GM18526 (cell line): ENCODE results near the gene CST3.

Experiments used
- POLR2A ChIP-seq: IDR thresholded peaks from 3 replicates; pipeline ENCODE4 v1.6.1; 2011; ENCODE audit not compliant: insufficient read length; ENCODE audit errors: extremely low read depth

Gene CST3

DNA sequence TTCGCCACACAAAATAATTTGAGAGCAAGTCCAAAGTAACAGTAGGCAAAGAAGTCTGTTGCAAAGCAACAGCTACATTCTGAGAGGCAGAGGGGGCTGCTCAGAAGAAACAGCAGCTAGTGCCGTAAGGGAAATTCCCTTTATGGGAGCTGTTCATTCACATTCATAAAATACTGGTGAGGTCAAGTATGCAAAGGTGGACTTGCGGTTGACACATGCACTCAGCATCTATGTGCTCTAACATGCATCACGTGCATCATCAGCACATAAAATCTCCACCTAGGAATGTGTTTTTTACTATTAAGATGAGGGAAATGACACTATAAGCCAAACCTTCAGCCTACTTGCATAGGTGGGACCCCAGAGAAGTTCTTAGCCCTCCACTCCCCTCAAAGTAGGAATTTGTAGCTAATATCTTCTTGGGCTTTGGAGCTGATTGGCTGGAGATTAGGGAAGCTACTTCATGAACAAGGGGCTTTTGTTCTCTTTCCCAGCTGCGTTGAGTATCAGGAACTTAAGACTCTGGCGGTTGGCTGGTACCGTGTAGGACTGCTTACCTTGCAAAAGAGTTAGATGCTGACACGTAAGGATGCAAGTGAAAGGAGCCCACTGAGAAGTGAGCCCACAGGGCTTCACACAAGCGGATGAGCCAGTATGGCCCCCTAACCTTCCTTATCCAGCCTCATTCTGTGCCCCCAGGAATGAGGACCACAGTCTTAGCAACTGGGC lies 12.4 kb downstream of the CST3 start:
- TF ChIP-seq POLR2A: no peak

DNA sequence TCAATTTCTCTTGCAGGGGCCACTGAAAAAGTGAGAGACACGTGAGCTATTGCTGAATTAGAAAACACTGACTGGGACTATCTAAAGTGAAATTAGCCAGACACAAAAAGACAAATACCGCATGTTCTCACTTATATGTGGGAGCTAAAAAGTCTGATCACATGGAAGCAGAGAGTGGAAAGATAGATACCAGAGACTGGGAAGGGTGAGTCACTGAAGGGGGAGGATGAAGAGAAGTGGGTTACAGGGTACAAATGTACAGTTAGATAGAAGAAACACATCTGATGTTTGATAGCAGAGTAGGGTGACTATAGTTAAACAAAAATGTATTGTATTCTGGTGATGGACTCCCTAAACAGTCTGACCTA lies 13.4 kb downstream of the CST3 start:
- no peak for TF ChIP-seq POLR2A

DNA sequence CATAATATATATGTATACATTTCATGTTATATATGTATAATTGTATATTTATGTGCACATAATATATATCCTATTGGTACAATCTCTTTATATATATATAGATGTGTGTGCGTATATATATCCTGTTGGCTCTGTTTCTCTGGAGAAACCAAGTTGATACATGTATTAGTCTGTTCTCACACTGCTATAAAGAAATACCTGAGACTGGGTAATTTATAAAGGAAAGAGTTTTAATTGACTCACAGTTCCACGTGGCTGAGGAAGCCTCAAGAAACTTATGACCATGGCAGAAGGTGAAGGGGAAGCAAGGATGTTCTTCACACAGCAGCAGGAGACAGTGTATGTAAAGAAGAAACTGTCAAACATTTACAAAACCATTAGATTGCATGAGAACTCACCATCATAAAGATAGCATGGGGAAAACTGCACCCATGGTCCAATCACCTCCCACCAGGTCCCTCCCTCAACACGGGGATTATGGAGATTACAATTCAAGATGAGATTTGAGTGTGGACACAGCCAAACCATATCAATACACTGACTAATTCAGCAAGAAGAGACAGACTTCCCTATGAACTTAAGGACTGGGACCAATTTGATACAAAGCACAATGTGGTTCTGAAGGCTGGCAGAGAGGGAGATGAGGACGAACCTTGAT lies 14.0 kb downstream of the CST3 start:
- no peak for TF ChIP-seq POLR2A

DNA sequence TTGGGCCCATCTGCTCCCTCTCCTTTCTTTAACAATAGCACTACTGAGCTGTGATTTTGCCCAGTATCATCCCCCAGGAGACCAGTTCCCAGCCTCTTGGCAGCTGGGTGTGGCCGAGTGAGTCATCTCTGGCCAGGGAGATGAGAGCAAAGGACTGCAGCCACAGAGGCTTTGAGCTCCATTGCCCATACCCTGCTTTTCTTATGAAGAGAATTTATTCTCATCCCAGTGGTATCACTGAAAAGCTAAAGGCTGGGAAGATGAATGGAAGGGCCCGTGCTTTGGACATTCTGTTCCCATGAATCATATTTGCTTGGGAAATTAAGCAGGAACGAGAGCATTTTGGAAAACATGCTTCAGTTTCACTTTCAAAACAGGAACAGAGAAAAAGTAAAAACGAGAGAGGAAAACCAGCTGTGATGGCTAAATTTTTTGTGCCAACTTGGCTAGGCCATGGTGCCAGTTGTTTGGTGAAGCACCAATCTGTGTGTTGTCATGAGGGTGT lies 14.9 kb downstream of the CST3 start:
- TF ChIP-seq POLR2A: no peak

DNA sequence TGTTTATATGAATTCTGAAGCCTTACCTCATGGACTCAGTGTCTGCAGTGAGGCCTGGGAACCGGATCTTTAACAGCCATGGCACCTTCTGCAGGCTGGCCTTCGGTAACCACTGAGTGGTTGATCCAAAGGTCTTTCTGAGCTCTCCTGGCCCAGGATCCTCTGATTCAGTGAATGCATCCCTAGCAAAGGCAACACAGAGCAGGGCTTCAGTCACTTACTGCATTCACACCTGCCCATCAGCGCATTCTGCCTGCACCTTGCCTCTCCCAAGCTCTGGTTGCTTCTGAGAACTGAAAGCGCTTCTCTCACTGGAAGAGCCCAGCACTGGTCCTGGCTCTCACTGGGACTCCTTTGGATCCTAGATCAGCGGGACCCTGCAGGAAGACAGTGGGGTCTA lies 23.6 kb downstream of the CST3 start:
- TF ChIP-seq POLR2A: no peak

DNA sequence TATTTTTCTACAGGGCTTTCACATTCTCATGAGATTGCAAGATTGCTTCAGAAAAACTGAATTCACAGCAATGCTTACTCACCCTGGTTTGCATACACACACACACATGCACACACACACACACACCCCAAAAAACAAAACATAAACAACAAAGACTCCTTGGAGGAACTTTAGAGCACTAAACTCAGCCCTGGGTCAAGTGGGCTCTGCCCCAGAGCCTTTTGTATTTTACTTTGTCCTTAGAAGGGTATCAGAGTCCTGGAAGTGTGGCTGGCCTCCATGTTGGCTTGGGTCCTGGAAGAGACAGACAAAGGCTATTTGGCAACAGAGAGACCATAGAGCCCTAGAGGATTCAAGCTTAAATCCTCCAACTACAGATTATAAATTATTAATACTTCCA lies 24.1 kb downstream of the CST3 start:
- no peak for TF ChIP-seq POLR2A

DNA sequence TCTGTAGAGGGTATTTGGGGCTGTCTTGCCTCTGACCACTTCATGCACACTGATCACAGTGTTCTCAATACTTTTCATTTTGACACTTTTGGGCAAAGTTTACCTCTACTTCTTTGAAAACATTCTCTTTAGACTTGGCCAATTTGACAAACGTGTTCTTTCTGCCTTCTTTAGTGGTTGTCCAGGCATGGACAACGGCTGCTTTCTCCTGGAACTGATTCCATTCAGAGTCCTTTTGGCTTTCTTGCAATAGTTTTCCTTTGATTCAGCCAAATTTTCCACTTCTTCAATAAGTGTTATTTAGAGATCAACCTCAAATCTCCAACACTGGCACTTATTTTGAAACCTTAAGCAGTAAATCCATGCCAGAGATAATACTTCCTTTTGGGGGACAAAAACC lies 25.4 kb downstream of the CST3 start:
- no peak for TF ChIP-seq POLR2A

DNA sequence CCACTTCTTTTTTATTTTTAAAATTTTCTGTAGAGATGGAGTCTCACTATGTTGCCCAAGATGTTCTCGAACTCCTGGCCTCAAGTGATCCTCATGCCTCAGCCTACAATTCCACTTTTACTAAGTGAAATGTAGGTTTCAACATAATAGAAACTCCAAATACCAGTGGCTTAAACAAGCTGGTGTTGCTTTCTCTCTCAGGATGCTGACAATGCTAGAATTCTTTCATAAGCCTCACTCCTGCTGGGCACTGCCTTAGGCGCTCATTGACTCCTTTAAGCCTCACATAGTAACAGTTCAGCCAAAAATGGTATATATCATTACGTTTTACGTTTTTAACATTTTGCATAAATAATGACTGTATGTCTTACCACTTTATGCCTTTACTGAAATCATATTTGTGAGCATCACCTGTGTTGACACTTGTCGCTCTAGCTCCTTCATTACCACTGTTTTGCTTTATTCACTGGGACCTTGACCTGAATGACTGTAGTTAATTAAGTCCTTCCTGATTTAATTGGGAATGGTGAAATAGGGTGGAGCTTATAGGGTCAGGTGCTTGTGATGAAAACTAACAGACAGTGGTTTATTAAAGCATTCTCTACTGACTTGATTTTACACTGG lies 28.2 kb downstream of the CST3 start:
- no peak for TF ChIP-seq POLR2A

DNA sequence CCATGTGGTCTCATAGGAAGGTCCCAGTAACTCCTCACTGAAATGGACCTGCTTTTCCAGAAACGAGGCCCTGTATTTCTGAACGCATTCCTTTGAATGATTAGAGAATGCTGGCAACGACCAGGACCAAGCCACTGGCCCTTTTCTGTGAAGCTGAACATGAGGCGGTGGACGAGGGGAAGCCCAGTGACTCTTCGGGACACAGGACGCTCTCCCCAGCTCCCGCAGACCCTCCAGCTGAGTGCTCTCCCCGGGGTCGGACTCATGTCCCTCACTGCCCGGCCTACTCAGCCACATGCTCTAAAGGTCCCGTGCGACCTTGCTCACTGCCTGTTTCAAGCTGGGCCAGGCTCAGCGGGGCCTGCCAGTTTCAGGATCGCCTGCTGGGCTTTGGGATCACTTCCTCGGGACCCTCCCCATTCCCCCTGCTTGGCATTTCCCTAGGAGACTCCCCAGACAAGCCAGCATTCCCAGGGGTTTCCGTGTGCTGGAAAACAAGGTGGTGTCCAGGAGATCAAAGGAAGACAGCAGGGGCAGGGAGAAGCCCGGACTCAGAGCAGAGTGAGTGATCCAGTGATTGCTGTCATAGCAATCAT lies 29.4 kb downstream of the CST3 start:
- TF ChIP-seq POLR2A: no peak

DNA sequence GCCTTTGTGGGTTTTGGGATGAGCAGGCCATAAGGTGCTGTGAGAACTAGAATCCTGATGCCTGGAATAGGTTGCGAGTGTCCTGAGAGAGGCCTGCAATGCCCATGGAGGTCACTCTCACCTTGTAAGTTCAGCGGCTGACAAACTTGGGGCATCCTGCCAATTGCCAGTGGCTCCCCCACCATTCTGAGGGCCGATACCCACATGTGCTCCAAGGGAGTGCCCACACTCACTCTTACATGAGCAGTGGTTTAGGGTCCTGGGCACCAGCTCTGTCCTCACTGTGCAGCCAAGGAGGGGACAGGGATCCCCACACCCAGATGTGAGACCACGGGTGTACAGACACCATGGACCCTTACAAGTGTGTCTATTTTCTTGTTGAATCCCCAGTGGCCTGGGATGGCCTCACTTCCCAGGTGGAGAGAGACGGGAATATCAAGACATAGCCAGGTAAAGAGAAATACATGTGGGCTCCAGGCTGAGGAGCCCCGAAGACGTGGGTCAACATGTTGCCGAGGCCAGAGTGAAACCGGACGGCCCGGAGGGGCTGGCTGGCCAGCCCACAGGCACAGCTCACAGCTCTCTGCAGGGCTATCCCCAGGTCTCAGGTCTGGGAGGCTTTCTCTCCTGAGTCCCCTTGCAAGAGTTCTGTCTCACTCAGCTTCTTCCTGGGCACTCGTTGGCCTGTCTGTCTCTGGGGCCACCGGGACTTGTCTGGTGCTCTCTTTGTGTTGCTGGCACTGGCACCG lies 30.1 kb downstream of the CST3 start:
- TF ChIP-seq POLR2A: no peak

DNA sequence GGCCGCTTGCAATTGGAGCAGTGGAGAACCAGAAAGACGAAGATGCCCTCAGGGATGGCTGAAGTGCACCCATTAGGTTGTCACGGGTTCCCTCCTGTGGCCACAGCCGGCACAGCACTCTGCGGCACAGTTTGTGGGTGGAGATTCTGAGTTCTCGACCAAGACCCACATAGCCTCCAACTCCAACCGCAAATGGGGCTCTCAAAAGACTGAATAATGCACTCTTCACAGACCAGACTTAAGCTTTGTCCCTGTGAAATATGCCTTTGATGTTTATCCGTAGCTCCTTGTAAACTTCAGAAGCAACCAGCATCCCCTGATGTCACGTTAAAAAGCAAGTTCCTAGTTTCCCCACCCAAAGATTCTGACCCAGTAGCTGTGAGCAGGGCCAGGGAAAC lies 31.1 kb downstream of the CST3 start:
- TF ChIP-seq POLR2A: no peak

DNA sequence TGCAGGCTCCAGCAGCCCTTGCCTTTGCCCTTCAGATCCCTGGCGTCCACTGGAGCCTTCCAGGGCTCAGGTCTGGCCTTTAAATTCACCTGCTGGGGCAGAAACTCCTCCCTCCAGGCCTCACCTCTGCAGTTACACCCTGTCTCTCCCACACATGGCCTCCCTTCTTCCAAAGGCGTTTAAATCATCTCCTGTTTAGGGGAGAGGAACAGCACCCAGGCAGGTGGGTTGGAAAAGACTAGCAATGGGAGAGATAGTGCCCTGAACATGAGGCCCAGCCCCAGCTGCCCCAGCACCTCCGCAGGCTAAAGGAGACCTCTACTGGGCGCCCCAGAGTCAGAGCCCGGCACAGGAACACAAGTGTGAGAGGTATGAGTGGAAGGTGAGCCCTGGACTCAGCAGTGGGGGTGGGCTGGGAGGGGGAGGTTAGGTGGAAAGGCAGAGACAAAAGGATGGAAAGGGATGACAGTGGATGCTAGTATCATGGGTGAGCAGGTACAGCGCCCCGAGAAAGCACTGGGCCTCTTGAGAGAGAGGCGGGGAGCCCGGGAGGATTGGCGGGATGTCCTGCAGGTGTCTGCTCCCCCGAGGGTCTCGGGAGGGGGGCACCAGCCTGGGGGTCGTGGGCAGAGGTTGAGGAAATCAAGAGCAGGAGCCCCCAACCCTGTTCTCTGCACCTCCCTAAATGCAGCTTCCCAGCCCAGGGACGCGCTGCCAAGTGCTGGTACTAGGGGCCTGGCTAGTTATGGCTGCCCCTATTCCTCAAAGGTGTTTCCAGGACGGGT lies 31.7 kb downstream of the CST3 start, which contains the start of gene CST9:
Gene CST9, minus strand, starts transcription at position 51 of the 785 bp plus-strand sequence. CDS start 53 bp downstream, outside the sequence.
- no peak for TF ChIP-seq POLR2A

DNA sequence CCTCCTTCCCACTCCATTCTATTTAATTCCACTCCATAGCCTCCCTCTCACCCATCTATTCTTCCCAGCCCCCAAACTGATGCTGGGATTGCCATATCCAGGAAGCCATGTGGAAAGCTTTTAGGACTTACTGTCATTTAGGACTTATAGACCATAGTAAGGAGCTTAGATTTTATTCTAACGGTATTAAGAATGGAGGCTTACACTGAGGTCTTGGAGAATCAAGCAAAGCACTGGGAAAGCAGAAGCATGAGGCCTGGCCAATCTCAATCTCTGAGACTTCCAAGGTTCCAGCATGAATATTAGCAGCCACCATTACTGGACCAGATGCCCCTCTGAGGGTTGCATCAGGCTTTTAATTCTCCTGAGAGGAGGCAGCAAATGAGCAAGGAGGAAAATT lies 33.4 kb downstream of the CST3 start:
- no peak for TF ChIP-seq POLR2A

DNA sequence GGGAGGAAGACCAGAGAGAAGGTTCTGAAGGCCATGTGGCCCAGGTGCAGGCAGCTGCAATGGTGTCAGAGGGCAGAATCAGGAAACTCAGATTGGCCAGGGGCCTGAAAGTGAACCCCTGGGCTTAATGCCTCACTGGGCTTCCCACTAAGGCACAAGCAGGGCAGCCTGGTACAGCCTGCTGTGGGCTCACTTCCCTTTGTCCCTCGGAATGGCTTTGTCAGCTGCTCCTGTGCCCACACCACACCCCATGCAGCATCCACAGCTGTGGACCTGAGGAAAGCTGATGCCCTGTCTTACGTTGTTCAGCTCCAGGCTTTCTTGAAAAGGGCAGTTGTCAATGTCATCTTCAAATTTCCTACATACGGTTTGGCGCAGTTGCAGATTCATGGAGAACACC lies 34.4 kb downstream of the CST3 start:
- no peak for TF ChIP-seq POLR2A
